ENCODE data around the gene GPLD1. TPM values are rescaled to one million over a fixed set of nuclear protein-coding genes. Genes with fewer than 3 reads are reported as not detected.

The GPLD1 gene
- total and polyA plus RNA-seq, 9 of the 15 experiments (the other 6 are each of a cell fraction or from before 2014, with no cell fraction given): 0.11 to 1.3 (median 0.82) TPM

GRCh38 chr6:24469811-24470210, 19.6 kb downstream of the GPLD1 start (continued):
- no peak for TF ChIP-seq ZNF395 (CRISPR knock-in tag; IDR thresholded peaks at IDR 0.05)
- no peak for TF ChIP-seq CXXC5 (CRISPR knock-in tag; IDR thresholded peaks at IDR 0.05)
- TF ChIP-seq PBX2 (CRISPR knock-in tag; IDR thresholded peaks at IDR 0.05; ENCODE audit: low read depth): no peak
- no peak for TF ChIP-seq PBX2 (tag; conservative IDR thresholded peaks at IDR 0.05; ENCODE audit: low read depth)

- Histone ChIP-seq H3K36me3 (ENCODE audit: control insufficient read depth, insufficient read depth, low read length) (no peaks in the 10 kb centered on the region), H3K4me2 (ENCODE audit: insufficient read depth, low read length) (no peak overlapping the region), H3K4me1 (replicated peaks in 1 of 2; ENCODE audit: control insufficient read depth in 2 of 2, insufficient read depth in 2 of 2, low read length in 2 of 2) (no peaks in the 10 kb centered on the region), H3K9me3 (replicated peaks; ENCODE audit: control insufficient read depth, insufficient read depth, low read depth, low read length) (no peaks in the 10 kb centered on the region), H3K27ac (ENCODE audit: extremely low read depth, low read depth, low read length) (no peak overlapping the region), H3K27me3 (ENCODE audit: control insufficient read depth in 2 of 2, insufficient read depth in 2 of 2, low read length in 2 of 2) (peaks cover 10 to 11% of the 10 kb centered on the region in 2 experiments), H2AFZ (ENCODE audit: low read depth, low read length) (no peak overlapping the region), H3K79me2 (ENCODE audit: control insufficient read depth, insufficient read depth, low read length) (no peaks in the 10 kb centered on the region), H4K20me1 (replicated peaks; ENCODE audit: control insufficient read depth, insufficient read depth, low read length) (no peaks in the 10 kb centered on the region), H3K9me1 (ENCODE audit: control insufficient read depth, insufficient read depth, low read length) (no peaks in the 10 kb centered on the region), H3K9ac (ENCODE audit: insufficient read depth in 1 of 2, low read depth in 2 of 2, low read length in 2 of 2) (no peak overlapping the region), H3K4me3 (no peak overlapping the region)
- CTCF ChIA-PET (ENCODE audit: low intra/inter-chr PET ratio): no interaction called here
- BruUV-seq (replicated peaks): no TSS peak
- DNase-seq (ENCODE audit: extremely low read depth in 1 of 4, low spot score in 3 of 4) (no peak), FAIRE-seq (no peak), ATAC-seq (no peak; the same call in 2 of the 3 replicates)
- WGBS (ENCODE audit: insufficient coverage, low coverage, missing lambda C conversion rate): 13% methylated on average over 11 of the region's 11 CpGs
- POLR2A ChIA-PET: interaction anchor here (0.6 to 0.7 kb wide), 2 partner anchors 9 to 10 kb away, joined by 3 read pairs; no protein-coding TSS in a partner anchor
- in situ Hi-C loops (cut with MboI): no loop called here
- no peak for TF ChIP-seq ZNF398 (CRISPR knock-in tag; IDR thresholded peaks at IDR 0.05)
- TF ChIP-seq PRDM10 (IDR thresholded peaks at IDR 0.05; ENCODE audit: partially characterized antibody): peak; percentile 9
- intact Hi-C loops (cut with micrococcal nuclease): no loop called here
Observed at GRCh38 chr6:24464253-24465038, 24.9 kb downstream of the GPLD1 start.
